Measurements from ENCODE around the gene DERA.
A peak's percentile ranks its signal among the peaks of the same experiment; 100 is the strongest.

Gene DERA

DNA sequence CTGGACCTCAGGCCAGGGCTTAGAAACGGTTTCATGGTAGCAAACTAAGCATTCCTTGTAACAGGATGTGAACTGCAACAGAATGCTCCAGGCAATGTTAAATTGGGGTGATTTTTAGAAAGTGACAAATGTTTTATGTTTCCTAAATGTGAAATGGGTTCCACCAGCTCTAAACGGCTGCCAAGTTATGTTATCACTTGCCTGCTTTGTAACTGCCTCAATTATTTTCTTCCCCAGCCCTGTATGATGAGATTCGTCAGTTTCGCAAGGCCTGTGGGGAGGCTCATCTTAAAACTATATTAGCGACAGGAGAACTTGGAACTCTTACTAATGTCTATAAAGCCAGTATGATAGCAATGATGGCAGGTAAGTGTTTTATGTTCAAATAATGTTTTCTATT, 70.9 kb downstream of the DERA start:
- peak; percentile 26 for DNase-seq (ENCODE audit: low read depth)
- H3K4me3 ChIP-seq (ENCODE audit: low read depth, low read length) = no peak overlapping the region
- TF ChIP-seq, protein P1, sequence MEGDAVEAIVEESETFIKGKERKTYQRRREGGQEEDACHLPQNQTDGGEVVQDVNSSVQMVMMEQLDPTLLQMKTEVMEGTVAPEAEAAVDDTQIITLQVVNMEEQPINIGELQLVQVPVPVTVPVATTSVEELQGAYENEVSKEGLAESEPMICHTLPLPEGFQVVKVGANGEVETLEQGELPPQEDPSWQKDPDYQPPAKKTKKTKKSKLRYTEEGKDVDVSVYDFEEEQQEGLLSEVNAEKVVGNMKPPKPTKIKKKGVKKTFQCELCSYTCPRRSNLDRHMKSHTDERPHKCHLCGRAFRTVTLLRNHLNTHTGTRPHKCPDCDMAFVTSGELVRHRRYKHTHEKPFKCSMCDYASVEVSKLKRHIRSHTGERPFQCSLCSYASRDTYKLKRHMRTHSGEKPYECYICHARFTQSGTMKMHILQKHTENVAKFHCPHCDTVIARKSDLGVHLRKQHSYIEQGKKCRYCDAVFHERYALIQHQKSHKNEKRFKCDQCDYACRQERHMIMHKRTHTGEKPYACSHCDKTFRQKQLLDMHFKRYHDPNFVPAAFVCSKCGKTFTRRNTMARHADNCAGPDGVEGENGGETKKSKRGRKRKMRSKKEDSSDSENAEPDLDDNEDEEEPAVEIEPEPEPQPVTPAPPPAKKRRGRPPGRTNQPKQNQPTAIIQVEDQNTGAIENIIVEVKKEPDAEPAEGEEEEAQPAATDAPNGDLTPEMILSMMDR (conservative IDR thresholded peaks at IDR 0.05; ENCODE audit: low read depth, low read length) = no peak

DNA sequence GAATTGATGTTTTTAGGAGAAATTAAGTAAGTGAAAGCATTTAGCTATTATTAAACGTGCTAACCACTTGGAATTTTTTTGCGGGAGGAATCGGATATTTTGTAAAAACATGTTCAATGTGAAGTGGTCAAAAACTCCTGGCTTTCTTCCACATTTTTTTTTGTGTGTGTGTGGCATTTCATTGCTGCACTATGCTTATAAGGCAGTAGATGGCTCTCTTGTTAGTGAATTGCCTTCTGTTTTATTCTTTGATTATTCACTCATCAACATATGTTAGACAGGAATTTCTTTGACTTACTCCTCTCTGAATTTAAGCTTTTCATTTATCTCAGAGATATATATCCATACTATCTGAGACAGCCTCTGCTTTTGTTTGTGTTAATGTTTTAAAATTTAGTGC, 71.3 kb downstream of the DERA start:
- peak; percentile 82 for DNase-seq (ENCODE audit: low read depth)
- no peak overlapping the region for H3K4me3 ChIP-seq (ENCODE audit: low read depth, low read length)
- TF ChIP-seq, protein P1 (conservative IDR thresholded peaks at IDR 0.05; ENCODE audit: low read depth, low read length) = peak; percentile 67

DNA sequence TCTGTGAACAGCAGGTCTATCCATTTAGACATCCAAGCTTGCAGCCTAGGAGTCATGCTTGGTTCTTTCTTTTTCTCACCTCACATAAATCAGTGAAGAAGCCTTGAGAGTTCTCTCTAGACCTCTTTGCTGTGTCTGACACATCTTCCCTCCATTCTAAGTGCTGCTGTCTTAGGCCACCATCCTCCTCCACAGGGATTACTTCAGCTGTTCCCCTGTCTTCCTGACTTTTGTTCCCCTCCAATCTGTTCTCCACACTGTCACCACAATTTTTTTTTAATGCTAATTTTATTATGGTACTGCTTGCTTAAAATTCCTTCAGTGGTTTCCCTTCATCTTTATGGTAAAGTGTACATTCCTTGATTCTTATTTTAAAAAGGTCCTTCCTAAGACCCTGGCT, 71.8 kb downstream of the DERA start:
- TF ChIP-seq, protein P1 (conservative IDR thresholded peaks at IDR 0.05; ENCODE audit: low read depth, low read length) = no peak
- no peak overlapping the region for H3K4me3 ChIP-seq (ENCODE audit: low read depth, low read length)
- DNase-seq (ENCODE audit: low read depth) = no peak

DNA sequence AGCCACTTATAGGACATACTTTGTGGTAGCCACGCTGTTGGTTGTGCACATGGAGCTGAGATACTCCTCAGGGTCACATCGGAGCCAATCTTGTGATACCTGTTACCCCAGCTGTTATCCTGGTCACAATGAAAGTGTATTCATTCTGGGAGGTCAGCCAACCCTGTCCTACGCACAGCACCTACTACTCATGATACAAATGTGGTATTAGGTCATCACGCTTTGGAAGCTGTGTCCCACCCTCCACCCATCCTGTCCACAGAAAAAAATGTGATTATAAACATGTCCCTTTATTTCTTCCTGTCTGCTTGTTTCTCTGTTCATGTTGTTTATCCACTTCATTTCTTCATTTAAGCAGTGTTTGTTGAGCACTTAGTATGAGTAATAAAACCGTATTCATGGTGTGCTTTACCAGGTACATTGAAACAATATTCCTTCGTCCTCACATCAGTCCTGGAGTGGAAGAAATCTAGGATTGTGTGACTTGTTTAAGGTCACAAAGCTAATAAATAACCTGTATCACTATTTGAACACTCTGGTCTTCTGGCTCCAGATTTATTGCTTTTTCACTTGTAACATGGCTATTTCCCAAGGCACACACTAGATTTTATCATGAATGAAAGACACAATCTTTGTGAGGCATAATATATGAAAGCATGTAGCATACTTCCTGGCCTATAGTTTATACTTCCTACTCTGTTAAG, 73.1 kb downstream of the DERA start:
- TF ChIP-seq, protein P1 (conservative IDR thresholded peaks at IDR 0.05; ENCODE audit: low read depth, low read length) = no peak
- no peak for DNase-seq (ENCODE audit: low read depth)

DNA sequence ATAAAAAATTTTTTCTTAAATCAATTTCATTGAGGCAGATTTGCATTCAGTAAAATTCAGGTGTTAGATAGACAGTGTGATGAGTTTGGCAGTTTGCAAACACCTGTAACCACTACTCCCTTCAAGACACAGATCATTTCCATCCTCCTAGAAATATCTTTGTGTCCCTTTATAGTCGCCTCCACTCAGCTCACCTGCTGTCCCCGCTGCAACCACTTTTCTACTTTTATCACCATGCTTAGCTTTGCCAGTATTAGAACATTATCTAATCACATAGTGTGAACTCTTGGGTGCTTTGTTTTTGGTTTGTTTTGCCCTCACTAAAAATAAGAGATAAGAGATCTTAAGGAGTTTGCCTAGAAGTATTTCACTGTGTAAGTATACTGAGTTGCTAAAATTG, 73.8 kb downstream of the DERA start:
- DNase-seq (ENCODE audit: low read depth) = no peak
- TF ChIP-seq, protein P1 (conservative IDR thresholded peaks at IDR 0.05; ENCODE audit: low read depth, low read length) = no peak
- H3K4me3 ChIP-seq (ENCODE audit: low read depth, low read length) = no peak overlapping the region

More for the DNA sequence above, 73.1 kb downstream of the DERA start:
- H3K4me3 ChIP-seq (ENCODE audit: low read depth, low read length) = no peak overlapping the region

DNA sequence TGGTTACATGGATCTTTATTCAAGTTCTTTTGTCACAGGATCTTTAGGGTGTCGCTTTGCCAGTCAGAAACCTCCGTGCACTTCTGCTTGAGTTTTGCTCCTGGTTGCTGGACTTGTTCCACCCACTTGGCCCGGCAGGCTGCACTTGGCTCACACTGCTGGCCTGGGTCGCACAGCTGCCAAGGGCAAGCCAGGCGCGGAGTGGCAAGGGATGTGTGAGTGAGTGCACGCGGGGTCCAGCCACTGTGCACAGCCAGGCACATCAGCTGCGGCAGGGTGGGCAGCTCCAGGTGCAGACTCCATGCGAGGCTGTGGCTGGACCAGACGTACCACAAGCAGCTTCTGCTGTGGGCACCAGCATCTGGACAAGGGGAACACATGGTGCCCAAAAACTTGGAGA, 76.6 kb downstream of the DERA start:
- TF ChIP-seq, protein P1 (conservative IDR thresholded peaks at IDR 0.05; ENCODE audit: low read depth, low read length) = no peak
- no peak for DNase-seq (ENCODE audit: low read depth)
- no peak overlapping the region for H3K4me3 ChIP-seq (ENCODE audit: low read depth, low read length)
